Stimulated activated CD8-positive, alpha-beta memory T cell treated with anti-CD3 and anti-CD28 coated beads, Interleukin-15, amount 100 ng/mL, for 1 hour (primary cell): ENCODE results near the gene EIF5AL1.
"Not testable (repeated sequence)": the region's sequence is repeated elsewhere in the genome, so short reads cannot be mapped to it uniquely, and the experiment has no call there.

ENCODE experiments used
- DNase-seq: peaks from one replicate; pipeline ENCODE4 v3.0.0-alpha.2; 2020; ENCODE audit warnings: low read depth

The EIF5AL1 gene

DNA sequence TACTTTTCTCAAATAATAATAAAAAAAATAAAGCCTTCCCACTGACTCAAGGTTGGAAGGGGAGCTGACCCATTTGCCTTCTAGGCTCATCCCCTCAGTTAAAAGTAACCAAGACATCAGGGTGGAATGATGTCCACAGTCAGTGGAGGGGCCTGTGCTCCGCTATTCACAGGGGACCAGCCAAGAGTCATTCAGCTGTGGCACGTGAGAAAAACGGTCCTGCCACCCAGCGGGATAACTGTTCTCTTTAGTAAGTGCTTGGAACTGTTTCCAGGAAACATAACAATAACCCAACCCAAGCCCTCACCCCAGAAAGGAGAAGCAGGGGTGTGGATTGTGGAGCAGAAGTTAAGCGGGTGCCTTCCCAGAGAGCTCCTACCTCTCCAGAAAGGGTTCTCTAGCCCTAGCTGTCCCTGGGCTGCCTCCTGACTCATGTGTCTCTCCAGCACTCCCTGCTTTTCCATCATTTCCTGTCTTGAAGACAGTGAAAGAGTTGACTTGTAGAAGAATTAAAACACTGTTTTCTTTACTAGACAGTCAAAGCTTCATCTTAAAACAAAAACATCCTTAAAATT, 2.3 kb upstream of the EIF5AL1 start:
- not testable (repeated sequence) for DNase-seq

DNA sequence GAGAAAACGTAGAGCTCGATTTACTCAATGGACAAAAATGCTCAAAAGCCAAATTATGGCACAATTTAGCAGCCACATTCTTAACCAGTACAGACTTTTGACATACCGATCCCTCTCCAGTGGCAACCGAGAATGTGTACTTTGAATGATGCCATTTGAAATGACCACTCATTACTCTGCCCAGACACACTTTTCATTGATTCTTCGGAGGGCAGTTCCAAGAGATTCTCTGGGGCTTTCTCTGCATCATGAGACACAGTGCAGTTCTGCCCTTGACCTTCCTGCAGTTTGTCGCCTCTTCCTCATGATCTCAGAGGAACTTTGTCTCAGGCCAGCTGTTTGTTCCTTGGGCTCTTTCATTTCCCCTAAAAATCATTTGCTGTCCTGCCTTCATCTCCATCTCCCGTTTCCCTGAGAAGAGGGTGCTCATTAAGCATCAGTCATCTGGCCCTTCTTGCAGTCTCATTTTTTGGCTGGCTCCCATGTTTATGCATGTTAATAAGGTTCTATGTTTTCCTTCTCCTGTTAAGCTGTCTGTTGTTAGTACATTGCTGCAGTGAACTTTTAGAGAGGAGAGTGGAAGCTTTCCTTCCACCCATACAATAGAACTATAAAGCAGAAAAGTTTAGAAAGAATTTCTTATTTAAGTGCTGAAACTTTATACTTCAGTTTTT, 4.3 kb downstream of the EIF5AL1 start:
- DNase-seq = not testable (repeated sequence)

DNA sequence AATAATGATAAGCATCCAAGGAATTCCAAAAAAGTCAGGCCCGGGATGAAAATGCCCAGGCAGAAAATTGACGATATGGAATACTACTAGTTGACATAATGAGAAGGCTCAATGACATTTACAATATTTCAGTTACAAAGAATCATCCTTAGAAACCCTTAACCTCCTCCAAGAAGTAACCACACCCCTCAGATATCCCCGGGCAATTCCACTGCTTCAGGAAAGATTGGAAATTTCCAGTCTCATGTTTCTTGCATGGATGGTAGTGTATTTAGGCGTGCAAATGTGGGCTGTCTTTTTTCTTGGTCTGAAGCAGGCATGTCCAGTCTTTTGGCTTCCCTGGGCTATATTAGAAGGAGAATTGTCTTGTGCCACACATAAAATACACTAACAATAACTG, 5.2 kb downstream of the EIF5AL1 start:
- DNase-seq = not testable (repeated sequence)

DNA sequence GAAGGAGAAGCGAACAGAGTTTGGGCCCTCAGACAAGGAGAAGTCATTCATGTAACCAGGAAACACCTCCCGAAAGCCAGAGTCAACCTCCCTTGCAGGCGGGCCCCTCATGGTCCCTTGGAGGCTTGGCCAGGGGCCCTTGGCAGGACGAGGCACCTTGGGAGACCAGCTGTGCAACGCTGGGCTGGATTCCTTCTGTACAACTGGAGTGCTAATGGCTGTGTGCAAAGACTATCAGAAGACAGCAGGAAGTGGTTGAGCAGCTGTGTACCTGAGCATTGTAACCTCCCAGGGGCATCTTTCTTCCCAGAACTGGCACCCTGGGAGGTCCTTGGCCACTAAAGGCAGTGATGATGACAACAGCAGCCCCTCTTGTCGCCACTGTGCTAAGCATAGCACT, 9.4 kb downstream of the EIF5AL1 start:
- DNase-seq = not testable (repeated sequence)

DNA sequence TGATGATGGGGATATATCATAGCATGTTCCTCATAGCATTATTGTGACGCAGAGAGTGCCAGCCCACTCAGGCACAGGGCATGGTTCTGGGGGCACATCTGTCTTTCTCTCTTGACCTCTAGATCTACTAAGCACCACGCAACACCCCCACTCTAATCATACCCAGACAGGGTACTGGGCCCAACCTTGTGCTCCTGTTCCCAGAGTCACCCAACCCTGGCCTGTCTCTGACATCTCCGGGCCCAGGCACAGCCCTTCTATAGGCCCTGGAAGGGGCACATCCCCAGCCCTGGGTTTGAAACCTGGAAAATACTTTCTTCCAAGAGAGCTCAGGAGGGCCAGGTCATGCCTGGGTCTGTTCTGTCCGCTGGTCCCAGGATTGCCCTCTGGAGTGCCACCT, 10.1 kb downstream of the EIF5AL1 start:
- not testable (repeated sequence) for DNase-seq

DNA sequence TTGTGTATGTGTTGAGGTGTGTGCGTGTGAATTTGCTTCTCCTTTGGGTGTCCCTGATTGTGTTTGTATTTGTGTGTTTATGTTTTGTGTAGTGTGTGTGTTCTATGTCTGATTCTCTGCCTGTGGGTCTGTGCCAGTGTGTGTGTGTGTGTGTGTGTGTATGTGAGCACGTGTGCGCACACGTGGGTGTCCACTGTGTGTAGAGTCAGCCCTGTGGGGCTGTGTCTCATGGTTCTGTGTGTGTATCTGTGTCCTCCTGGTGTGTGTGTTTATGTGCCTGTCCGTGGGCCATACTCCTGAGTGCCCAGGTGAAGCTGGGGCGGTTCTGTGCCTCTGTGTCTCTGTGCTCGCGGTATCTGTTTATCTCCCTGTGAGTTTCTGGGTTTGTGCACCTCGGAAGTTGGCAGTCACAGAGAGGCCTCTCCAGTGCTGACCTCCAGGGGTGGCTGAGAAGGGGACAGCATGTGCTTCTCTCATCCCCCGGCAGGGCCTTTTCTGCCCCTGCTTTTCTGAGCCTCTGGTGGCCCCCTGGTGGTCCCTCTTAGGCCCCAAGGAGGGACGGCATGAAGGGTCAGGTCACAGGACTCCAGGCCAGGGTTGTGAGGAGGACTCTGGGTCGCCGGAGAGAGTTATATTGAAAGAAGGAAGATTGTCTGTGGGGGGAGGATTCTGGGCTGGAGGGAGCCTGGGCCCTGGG, 11.0 kb downstream of the EIF5AL1 start:
- not testable (repeated sequence) for DNase-seq

DNA sequence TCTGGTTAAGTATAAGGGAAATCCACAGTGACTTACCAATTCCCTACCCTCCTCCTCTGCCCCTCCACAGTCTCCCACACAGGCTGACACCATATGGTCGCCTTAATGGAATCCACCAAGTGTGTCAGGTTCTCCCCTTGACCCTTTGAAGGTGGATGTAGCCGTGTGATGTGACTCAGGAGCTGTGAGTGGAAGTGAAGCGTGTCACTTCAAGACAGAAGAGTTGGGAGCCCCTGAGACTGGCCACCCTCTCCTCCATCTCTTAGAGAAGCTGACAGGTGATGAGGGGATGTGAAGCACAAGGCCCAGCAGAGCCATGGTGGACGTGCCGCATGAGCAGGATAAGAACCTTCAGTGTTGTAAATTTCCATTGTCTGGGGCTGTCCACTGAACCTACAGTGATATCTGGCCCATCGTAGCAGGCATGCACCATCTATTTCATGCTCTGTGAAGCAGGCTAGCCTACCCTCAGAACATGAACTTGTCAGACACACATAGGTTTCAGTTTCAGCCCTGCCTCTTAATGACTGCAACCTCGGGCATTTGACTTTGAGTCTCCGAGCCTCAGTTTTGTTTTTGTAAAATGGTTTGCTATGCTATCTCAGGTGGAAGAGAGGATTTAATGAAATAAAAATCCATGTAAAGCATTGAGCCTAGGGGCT, 12.8 kb downstream of the EIF5AL1 start:
- not testable (repeated sequence) for DNase-seq

DNA sequence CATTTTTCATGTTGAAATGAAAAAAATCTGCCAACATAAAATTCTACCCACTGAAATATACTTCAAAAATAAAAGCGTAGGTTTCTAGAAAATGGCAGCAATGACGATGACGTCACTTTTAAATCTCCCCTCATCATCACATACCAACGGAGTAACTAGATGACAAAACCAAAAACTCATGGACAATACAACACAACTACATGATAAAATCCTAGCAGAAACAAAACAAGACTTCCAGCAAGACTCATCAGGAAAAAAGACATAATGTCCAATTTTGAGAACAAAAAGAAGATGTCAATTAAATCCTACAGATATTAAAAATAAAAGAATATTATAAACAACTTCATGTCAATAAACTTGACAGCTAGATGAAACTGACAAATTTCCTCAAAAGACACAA, 15.9 kb downstream of the EIF5AL1 start:
- DNase-seq = not testable (repeated sequence)

DNA sequence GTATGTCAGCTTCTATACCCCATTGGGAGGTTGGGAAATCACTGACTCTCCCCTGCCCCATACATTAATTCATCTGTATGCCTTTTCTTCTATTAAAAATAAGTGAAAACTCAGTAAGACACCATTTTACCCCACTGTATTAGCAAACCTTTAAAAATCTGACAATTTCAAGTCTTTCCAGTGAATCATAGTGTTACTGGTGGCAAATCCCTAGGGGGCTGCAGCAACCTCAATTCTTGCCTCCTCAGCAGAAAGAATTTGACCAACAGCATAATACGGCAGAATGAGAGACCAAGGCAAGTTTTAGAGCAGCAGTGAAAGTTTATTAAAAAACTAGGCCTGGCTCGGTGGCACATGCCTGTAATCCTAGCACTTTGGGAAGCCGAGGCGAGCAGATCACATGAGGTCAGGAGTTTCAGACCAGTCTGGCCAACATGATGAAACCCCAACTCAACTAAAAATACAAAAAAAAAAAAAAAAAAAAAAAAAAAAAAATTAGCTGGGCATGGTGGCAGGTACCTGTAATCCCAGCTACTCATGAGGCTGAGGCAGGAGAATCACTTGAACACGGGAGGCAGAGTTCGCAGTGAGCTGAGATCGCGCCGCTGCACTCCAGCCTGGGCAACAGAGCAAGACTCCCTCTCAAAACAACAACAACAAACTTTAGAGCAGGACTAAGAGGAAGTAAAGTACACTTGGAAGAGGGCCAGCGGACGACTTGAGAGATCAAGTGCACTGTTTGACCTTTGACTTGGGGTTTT, 21.0 kb downstream of the EIF5AL1 start:
- DNase-seq = not testable (repeated sequence)

DNA sequence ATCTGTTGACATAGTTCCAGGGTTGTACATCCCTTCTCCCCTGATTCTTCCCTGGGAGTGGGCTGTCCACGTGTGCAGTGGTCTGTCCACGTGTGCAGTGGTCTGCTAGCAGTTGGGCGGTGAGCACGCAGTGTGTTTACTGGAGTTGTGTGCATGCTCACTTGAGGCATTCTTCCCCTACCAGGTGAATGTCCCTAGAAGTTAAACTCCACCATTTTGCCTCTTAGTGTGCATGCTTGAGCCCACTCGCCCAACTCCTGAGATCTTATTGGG, 21.5 kb downstream of the EIF5AL1 start:
- not testable (repeated sequence) for DNase-seq

DNA sequence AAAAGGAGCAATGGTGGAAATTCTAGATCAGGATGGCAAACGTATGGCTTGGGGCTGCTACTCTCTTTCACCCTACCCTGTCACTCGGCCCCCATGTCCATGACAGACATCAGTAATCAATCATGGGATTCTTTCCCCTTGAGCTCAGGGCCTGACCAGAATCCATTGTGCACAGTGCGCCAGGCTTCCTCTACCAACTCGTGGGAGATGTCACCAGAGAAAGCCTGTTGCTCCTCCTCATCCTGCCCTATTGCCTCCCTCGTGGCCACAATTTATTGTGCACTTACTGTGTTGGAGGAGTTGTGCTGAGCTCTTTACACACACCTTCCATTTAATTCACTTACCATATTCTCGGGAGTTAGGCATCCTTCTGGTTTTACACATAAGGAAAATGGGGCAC, 26.0 kb downstream of the EIF5AL1 start:
- DNase-seq = not testable (repeated sequence)

DNA sequence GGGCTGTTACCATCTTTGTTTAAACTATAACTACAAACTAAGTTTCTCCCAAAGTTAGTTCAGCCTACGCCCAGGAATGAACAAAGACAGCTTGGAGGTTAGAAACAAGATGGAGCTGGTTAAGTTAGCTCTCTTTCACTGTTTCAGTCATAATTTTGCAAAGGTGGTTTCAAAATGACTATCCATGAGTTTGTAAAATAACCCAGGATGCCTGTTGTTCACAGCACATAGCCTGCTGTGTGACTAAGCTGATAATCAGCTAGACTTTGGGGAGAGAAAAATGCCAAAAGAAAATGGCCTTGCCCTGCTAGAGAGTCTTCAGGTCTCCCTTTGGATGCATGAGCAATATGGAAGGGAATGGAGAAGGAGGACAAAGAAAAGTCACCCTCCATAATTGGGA, 28.6 kb downstream of the EIF5AL1 start:
- not testable (repeated sequence) for DNase-seq

DNA sequence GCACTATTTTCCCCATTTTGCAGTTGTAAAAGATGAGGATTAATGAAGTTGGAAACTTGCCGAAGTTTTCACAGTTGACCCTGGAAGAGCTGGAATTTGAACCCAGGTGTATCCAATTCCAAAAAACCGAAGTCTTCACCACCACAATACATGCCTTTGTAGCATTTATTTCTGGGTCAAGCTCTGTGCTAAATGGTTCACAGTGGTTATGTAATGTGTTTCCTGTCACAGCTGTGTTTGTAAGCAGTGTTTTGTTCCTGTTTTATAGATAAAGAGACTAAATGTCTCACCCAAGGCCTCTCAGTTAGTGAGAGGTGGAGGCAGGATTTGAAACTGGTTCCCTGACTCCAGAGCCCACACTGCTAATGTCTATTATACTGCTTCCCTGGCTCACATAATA, 30.3 kb downstream of the EIF5AL1 start:
- DNase-seq = no peak

DNA sequence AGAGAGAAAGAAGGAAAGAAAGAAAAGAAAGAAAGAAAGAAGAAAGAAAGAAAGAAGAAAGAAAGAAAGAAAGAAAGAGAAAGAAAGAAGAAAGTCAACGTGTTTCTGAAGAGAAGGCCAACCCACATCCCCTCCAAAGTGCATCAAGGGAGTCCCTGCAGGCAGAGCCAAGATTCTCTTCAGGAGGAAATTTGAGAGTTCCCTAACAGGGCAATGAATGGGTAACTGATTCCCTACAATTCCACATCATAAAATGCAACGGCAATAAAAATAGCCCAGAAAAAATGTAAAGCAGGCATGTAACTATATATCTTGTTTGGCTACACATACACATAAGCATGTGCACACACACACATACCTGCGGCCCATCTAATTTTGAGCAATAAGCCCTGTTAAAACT, 32.1 kb downstream of the EIF5AL1 start:
- DNase-seq = not testable (repeated sequence)

DNA sequence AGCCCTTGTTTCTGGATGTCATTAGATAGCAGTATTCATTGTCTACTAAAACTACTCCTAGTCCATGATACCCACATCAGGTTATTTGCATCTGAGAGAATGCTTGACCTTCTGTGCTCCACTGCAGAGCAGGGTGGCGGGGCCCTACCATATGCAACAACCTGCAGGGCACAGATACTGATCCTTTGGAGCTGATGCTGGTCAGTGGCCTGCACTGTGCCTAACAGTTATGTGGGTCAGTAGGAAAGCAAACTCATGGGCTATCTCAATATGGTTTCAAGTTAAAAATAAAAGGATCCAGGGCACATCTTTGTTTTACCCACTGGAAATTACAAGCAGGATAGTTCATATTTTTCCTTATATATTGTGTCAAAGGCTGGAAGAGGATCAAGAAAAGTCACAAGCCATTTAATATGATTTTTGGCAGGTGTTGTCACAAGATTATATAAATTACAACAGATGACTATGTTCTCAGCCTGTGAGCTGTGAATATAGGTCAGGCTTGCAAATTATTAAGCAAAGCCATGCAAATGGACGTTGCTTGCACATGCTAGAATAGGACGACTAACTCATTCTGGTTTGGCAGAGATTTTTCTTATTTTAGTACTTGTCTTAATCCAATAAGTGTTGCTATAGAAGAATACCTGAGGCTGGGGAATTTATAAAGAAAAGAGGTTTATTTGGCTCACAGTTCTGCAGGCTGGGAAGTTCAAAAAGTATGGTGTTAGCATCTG, 32.8 kb downstream of the EIF5AL1 start:
- not testable (repeated sequence) for DNase-seq

DNA sequence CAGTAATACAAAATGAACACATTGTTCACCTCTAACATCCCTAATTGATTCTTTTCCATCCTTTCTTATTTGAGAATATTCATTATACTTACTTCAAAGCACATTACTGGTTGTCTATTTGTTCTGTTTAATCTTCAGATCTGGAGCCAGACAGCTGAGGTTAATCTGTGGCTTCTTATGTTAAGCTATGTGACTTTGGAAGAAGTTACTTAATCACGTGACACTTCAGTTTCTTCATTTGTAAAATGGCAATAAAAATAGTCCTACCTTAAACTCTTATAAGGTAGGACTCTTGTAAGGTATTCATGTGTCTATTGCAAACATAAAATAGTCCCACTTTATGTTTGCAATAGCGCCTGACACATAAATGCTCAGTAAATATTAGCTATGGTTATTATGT, 34.8 kb downstream of the EIF5AL1 start:
- not testable (repeated sequence) for DNase-seq

DNA sequence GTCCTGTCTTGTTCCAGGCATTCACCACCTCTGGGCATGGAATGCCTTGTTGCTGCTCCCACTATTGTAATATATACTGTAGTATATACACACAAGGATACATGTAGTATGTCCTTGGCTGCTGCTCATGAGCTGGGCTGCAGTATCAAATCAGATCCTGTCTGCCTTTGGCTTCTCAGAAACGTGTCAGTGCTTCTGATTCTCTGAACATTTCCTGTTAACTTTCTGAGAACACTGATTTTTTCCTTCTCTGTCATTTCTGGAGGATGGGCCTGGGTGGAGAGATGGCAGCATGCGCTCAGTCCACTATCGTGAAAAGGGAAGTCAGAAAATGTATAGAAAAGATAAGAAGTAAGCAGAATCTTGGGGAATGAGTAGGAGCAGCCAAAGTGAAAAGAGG, 35.6 kb downstream of the EIF5AL1 start:
- no peak for DNase-seq

DNA sequence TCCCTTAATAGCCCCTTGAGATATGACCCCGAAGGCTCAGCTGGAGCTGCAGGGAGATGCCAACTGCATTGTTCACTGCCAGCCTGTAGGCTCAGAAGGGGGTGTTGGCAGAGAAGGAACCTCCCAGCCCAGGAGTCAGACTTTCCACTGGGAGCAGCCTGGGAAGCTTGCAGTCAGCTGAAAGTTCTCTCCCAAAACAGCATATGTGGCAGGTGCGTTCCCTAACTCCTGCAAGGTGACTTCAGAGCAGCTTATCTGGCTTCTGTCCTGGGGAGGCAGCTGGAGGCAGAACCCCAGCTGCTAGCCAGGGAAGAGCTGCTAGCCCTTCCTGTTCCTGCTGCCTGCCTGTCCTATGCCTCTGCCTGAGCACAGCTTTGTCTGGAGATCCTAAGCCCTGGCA, 39.8 kb downstream of the EIF5AL1 start:
- no peak for DNase-seq

DNA sequence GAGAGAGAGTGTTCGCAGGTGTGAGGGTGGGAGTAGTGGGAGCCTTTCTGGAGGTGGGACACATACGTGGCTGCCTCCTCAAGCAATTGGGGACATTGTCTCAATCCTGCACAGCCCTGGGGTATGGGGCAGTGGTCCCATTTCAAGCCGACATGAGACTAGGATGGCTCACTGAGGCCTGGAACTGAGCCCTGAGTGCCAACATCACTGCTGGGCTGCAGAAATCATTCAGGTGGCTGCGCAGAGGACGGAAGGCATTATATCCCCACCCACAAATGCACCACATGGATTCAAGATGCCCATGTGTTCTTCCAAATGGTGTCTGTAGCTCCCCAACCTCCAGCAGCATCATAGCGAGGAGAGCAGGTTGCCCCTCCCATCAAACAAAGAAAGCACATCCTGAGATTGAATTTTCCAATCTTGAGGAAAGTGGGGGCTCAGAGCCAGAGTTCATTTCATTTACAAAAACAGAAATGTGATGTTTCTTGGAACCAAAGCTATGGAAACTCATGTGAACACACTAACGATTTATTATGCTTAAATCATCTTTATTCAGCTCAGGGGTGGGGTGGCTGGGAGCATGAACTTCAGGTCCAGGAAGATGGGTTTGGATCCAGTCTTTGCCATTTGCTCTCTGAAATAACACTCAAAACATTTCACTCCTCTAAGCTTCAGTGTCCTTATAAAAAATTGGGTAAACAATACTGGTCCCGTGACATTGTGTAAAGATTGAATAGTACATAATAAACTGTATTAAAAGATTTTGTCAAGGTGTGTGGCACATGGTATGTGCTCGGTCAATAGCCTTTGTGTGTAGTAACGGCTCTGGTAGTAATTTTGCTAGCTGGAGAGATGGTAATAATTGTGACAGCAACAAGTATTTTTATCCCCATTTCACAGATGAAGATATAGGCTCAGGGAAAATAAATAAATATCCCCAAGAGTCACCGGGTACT, 43.3 kb downstream of the EIF5AL1 start:
- DNase-seq = no peak

DNA sequence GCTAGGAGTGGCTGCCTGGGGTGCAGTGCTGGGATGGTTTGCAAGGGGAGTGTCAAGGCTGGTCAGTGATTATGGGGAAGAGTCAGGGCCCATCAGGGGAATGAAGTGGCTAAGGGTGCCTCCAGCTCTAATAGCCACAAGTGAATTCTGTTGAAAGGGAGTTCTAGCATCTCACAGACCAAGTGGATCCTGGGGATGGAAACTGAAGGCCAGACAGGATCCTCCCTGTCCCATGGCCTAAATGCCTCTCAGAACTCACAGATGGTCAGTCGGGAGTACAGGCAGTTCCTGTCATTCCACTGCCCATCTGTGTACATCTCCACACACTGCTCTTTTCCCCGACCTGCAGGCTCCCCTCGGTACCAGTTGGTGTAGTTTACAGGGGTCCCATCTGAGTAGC, 44.6 kb downstream of the EIF5AL1 start:
- DNase-seq = not testable (repeated sequence)
